ENCODE results near the gene CNPY1.
"Not testable (repeated sequence)": the region's sequence is repeated elsewhere in the genome, so short reads cannot be mapped to it uniquely, and the experiment has no call there.

Gene CNPY1

GRCh38 chr7:155546449-155546848 is at the start of gene CNPY1:
CNPY1 (minus strand) TSS chr7:155546559; CDS start chr7:155545929, 630 bp downstream.
- not testable (repeated sequence) for DNase-seq (ENCODE audit: extremely low read depth, low read depth)

- DNase-seq (ENCODE audit: extremely low read depth, low read depth): no peak
- TF ChIP-seq CTCF (IDR thresholded peaks at IDR 0.05; ENCODE audit: low read depth, low read length): no peak
Observed at GRCh38 chr7:155594961-155595366, 48.6 kb upstream of the CNPY1 start.

GRCh38 chr7:155594163-155594732 is 47.9 kb upstream of the CNPY1 start:
- DNase-seq (ENCODE audit: extremely low read depth, low read depth): no peak
- TF ChIP-seq CTCF (IDR thresholded peaks at IDR 0.05; ENCODE audit: low read depth, low read length): no peak

- DNase-seq (ENCODE audit: extremely low read depth, low read depth): no peak
Observed at GRCh38 chr7:155593461-155594162, 47.3 kb upstream of the CNPY1 start.

GRCh38 chr7:155591055-155591775 is 44.9 kb upstream of the CNPY1 start:
- DNase-seq (ENCODE audit: extremely low read depth, low read depth): no peak
- no peak for TF ChIP-seq CTCF (IDR thresholded peaks at IDR 0.05; ENCODE audit: low read depth, low read length)

More at GRCh38 chr7:155593461-155594162, 47.3 kb upstream of the CNPY1 start:
- no peak for TF ChIP-seq CTCF (IDR thresholded peaks at IDR 0.05; ENCODE audit: low read depth, low read length)

- no peak for DNase-seq (ENCODE audit: extremely low read depth, low read depth)
Observed at GRCh38 chr7:155590215-155591018, 44.1 kb upstream of the CNPY1 start.

More at GRCh38 chr7:155590215-155591018, 44.1 kb upstream of the CNPY1 start:
- no peak for TF ChIP-seq CTCF (IDR thresholded peaks at IDR 0.05; ENCODE audit: low read depth, low read length)

All from AG09319 (cell line).